ENCODE measurements around the gene DEPDC1B. TPM values are rescaled to one million over a fixed set of nuclear protein-coding genes. Genes with fewer than 3 reads are reported as not detected.
"Not testable (repeated sequence)": the region's sequence is repeated elsewhere in the genome, so short reads cannot be mapped to it uniquely, and the experiment has no call there.

The DEPDC1B gene
- total RNA-seq, 1 experiment from 2014 or later: 63.1 TPM

DNA sequence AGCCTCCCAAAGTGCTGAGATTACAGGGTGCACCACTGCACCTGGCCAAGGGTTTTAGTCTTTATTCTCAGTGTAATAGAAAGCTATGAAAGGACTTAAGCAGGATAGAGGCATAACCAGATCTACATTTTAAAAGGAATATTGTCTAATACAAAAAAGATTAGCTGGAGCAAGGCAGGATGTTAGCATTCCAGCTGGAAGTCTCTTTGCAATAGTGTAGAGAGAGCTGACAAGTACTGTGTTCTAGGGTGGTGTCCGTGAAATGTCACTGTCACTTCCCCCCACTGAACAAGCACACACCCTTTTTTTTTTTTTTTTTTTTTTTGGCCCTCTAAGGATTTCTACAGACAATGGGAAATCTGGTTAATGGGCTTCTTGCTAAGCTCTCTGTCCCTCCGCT lies 24.2 kb upstream of the DEPDC1B start:
- CTCF ChIA-PET: interaction anchor here (0.5 kb wide), 1 partner anchor 99 kb away, joined by 5 read pairs; no protein-coding TSS in a partner anchor
- no TSS peak for BruUV-seq (replicated peaks)
- Mint-ChIP-seq H3K4me1 (ENCODE audit: low read depth, unreplicated experiment) (no peaks in the 10 kb centered on the region), H3K27me3 (ENCODE audit: unreplicated experiment) (no peaks in the 10 kb centered on the region), H3K36me3 (ENCODE audit: insufficient read depth, unreplicated experiment) (no peaks in the 10 kb centered on the region), H3K4me3 (ENCODE audit: low read depth, unreplicated experiment) (no peak overlapping the region), H3K27ac (ENCODE audit: unreplicated experiment) (no peak overlapping the region), H3K9me3 (ENCODE audit: low read depth, unreplicated experiment) (no peaks in the 10 kb centered on the region)
- intact Hi-C loops (cut with micrococcal nuclease; ENCODE audit: unreplicated experiment): no loop called here
- no peak for DNase-seq
- TF ChIP-seq, protein P1, sequence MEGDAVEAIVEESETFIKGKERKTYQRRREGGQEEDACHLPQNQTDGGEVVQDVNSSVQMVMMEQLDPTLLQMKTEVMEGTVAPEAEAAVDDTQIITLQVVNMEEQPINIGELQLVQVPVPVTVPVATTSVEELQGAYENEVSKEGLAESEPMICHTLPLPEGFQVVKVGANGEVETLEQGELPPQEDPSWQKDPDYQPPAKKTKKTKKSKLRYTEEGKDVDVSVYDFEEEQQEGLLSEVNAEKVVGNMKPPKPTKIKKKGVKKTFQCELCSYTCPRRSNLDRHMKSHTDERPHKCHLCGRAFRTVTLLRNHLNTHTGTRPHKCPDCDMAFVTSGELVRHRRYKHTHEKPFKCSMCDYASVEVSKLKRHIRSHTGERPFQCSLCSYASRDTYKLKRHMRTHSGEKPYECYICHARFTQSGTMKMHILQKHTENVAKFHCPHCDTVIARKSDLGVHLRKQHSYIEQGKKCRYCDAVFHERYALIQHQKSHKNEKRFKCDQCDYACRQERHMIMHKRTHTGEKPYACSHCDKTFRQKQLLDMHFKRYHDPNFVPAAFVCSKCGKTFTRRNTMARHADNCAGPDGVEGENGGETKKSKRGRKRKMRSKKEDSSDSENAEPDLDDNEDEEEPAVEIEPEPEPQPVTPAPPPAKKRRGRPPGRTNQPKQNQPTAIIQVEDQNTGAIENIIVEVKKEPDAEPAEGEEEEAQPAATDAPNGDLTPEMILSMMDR (IDR thresholded peaks at IDR 0.05; ENCODE audit: unreplicated experiment): no peak

DNA sequence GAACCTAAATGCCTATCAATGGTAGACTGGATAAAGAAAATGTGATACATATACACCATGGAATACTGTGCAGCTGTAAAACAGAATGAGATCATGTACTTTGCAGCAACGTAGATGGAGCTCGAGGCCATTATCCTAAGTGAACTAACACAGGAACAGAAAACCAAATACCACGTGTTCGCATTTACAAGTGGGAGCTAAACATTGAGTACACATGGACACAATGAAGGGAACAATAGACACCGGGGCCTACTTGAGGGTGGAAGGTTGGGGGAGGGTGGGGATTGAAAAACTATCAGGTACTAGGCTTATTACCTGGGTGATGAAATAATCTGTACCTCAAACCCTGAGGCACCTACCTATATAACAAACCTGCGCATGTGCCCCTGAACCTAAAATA lies 22.4 kb upstream of the DEPDC1B start:
- no peak overlapping the region for H3K4me3 Mint-ChIP-seq (ENCODE audit: low read depth, unreplicated experiment)
- intact Hi-C loops (cut with micrococcal nuclease; ENCODE audit: unreplicated experiment): no loop called here
- CTCF ChIA-PET: no interaction called here
- TF ChIP-seq, protein P1 (IDR thresholded peaks at IDR 0.05; ENCODE audit: unreplicated experiment): no peak
- no peak for DNase-seq
- peaks cover 2% of the 10 kb centered on the region for H3K9me3 Mint-ChIP-seq (ENCODE audit: low read depth, unreplicated experiment)
- no peaks in the 10 kb centered on the region for H3K36me3 Mint-ChIP-seq (ENCODE audit: insufficient read depth, unreplicated experiment)
- BruUV-seq (replicated peaks): no TSS peak
- no peak overlapping the region for H3K27ac Mint-ChIP-seq (ENCODE audit: unreplicated experiment)
- no peaks in the 10 kb centered on the region for H3K27me3 Mint-ChIP-seq (ENCODE audit: unreplicated experiment)
- no peaks in the 10 kb centered on the region for H3K4me1 Mint-ChIP-seq (ENCODE audit: low read depth, unreplicated experiment)

DNA sequence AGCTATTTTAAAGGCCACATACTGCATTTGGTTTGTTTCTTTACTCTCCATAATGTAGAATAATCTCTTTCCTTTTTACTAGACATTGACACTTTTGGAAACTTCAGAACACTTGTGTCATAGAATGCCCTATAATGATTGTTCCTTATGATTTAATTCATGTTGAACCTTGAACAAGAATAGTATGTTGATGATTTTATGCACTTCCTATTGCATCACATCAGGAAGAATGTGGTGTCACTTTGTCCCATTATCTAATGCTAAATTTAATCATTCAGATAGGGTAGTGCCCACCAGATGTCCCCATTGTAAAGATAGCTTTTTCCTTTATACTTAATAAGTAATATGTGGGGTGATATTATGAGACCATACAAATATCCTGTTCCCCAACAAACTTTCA lies 19.4 kb upstream of the DEPDC1B start:
- Mint-ChIP-seq H3K9me3 (ENCODE audit: low read depth, unreplicated experiment) (peaks cover 6% of the 10 kb centered on the region), H3K27ac (ENCODE audit: unreplicated experiment) (no peak overlapping the region), H3K4me3 (ENCODE audit: low read depth, unreplicated experiment) (no peak overlapping the region), H3K27me3 (ENCODE audit: unreplicated experiment) (no peaks in the 10 kb centered on the region), H3K36me3 (ENCODE audit: insufficient read depth, unreplicated experiment) (no peaks in the 10 kb centered on the region), H3K4me1 (ENCODE audit: low read depth, unreplicated experiment) (no peaks in the 10 kb centered on the region)
- CTCF ChIA-PET: no interaction called here
- DNase-seq: no peak
- TF ChIP-seq, protein P1 (IDR thresholded peaks at IDR 0.05; ENCODE audit: unreplicated experiment): no peak
- intact Hi-C loops (cut with micrococcal nuclease; ENCODE audit: unreplicated experiment): no loop called here
- BruUV-seq (replicated peaks): no TSS peak

DNA sequence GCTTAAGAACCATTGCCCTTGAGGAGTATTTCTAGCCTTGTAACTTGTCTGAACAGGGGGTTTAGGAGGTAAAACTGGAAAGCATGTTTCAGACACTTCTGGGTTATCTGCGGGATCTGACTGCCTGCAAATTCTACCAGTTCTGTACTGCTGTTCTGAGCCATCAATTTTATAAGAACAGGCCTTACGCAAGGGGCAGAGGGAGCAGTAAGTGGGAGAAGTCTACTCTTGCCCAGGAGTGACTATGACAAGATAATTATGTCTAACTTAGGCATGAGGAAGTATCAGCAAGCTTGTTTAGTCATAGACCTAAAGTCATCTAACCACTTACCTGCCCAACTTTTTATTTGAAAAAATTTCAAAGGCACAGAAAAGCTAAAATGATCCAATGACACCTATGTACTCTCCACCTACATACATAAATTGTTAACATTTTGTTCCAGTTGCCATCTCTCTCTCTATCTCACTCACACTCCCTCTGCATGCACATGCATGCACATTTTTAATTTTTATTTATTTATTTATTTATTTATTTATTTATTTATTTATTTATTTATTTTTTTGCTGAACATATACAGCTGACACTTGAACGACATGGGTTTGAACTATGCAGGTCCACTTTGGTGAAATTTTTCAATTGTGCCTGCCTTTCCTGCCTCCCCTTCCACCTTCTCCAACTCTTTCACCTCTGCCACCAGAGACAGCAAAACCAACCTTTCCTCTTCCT lies 18.4 kb upstream of the DEPDC1B start:
- no peaks in the 10 kb centered on the region for H3K4me1 Mint-ChIP-seq (ENCODE audit: low read depth, unreplicated experiment)
- no peak overlapping the region for H3K27ac Mint-ChIP-seq (ENCODE audit: unreplicated experiment)
- no TSS peak for BruUV-seq (replicated peaks)
- TF ChIP-seq, protein P1 (IDR thresholded peaks at IDR 0.05; ENCODE audit: unreplicated experiment): no peak
- DNase-seq: no peak
- intact Hi-C loops (cut with micrococcal nuclease; ENCODE audit: unreplicated experiment): no loop called here
- CTCF ChIA-PET: interaction anchor here (0.6 kb wide), 1 partner anchor 19 kb away, joined by 4 read pairs; no protein-coding TSS in a partner anchor
- H3K36me3 Mint-ChIP-seq (ENCODE audit: insufficient read depth, unreplicated experiment): no peaks in the 10 kb centered on the region
- peaks cover 6% of the 10 kb centered on the region for H3K9me3 Mint-ChIP-seq (ENCODE audit: low read depth, unreplicated experiment)
- no peaks in the 10 kb centered on the region for H3K27me3 Mint-ChIP-seq (ENCODE audit: unreplicated experiment)
- H3K4me3 Mint-ChIP-seq (ENCODE audit: low read depth, unreplicated experiment): no peak overlapping the region

DNA sequence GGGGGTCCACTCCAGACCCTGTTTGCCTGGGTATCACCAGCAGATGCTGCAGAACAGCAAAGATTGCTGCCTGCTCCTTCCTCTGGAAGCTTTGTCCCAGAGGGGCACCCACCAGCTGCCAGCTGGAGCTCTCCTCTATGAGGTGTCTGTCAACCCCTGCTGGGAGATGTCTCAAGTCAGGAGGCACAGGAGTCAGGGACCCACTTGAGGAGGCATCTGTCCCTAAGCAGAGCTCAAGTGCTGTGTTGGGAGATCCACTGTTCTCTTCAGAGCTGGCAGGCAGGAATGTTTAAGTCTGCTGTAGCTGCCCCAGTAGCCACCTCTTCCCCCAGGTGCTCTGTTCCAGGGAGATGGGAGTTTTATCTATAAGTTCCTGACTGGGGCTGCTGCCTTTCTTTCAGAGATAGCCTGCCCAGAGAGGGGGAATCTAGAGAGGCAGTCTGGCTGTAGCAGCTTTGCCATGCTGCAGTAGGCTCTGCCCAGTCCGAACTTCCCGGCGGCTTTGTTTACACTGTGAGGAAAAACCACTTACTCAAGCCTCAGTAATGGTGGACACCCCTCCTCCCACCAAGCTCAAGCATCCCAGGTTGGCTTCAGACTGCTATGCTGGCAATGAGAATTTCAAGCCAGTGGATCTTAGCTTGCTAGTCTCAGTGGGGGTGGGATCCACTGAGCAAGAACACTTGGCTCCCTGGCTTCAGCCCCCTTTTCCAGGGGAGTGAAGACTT lies 15.4 kb upstream of the DEPDC1B start:
- H3K9me3 Mint-ChIP-seq (ENCODE audit: low read depth, unreplicated experiment); H3K4me1 Mint-ChIP-seq (ENCODE audit: low read depth, unreplicated experiment); H3K4me3 Mint-ChIP-seq (ENCODE audit: low read depth, unreplicated experiment); intact Hi-C loops (cut with micrococcal nuclease; ENCODE audit: unreplicated experiment); CTCF ChIA-PET; H3K27ac Mint-ChIP-seq (ENCODE audit: unreplicated experiment); H3K27me3 Mint-ChIP-seq (ENCODE audit: unreplicated experiment); DNase-seq; BruUV-seq (replicated peaks); H3K36me3 Mint-ChIP-seq (ENCODE audit: insufficient read depth, unreplicated experiment): not testable (repeated sequence)
